K562 (cell line): ENCODE measurements around the gene TMEM38B. TPM values are rescaled to one million over a fixed set of nuclear protein-coding genes. Genes with fewer than 3 reads are reported as not detected.

Source experiments
- CBFA2T2 ChIP-seq: fragments of 450-650 bp; conservative IDR thresholded peaks from 2 replicates; pipeline ENCODE4 v1.6.1; 2017; ENCODE audit warnings: mild to moderate bottlenecking
- CHD1 ChIP-seq: fragments of 200-600 bp; sonication (generic); IDR thresholded peaks from one replicate; pipeline ENCODE4 v1.6.1; 2012; ENCODE audit warnings: mild to moderate bottlenecking, moderate library complexity, low read length, inconsistent platforms
- FOXK2 ChIP-seq, 2 experiments: fragments of 450-650 bp; IDR thresholded peaks in 1 of 2; conservative IDR thresholded peaks in 1 of 2; 2 replicates each; pipeline ENCODE4 v1.6.1; 2016; ENCODE audit warnings: low read depth in 2 of 2, mild to moderate bottlenecking in 1 of 2
- HNRNPK ChIP-seq: fragments of 200-400 bp; formaldehyde crosslinking; IDR thresholded peaks from one replicate; pipeline ENCODE4 v1.6.1; 2018; ENCODE audit warnings: mild to moderate bottlenecking, low read depth, low read length; ENCODE audit not compliant: poor library complexity, severe bottlenecking
- NR2F6 ChIP-seq: fragments of 450-650 bp; formaldehyde crosslinking; IDR thresholded peaks from 2 replicates; pipeline ENCODE4 v1.4.0; 2020; ENCODE audit warnings: mild to moderate bottlenecking
- PHF21A ChIP-seq: fragments of 450-650 bp; IDR thresholded peaks from 2 replicates; pipeline ENCODE4 v1.6.1; 2017; ENCODE audit warnings: low read depth, borderline replicate concordance
- TCF7 ChIP-seq: sonication (generic); IDR thresholded peaks from 2 replicates; pipeline ENCODE4 v1.6.1; 2016; ENCODE audit warnings: antibody characterized with exemption, borderline replicate concordance
- ZNF143 ChIP-seq: sonication (generic); formaldehyde crosslinking; IDR thresholded peaks from 2 replicates; pipeline ENCODE4 v1.9.0; 2022; ENCODE audit warnings: mild to moderate bottlenecking, missing genetic modification reagents
- ZNF75A ChIP-seq: fragments of 450-650 bp; formaldehyde crosslinking; IDR thresholded peaks from 2 replicates; pipeline ENCODE4 v1.4.0; 2020; ENCODE audit warnings: mild to moderate bottlenecking
- ZNF76 ChIP-seq: fragments of 250-450 bp; sonication (Bioruptor Pico); IDR thresholded peaks from 2 replicates; pipeline ENCODE4 v1.4.0; 2020; ENCODE audit warnings: mild to moderate bottlenecking, moderate library complexity, borderline replicate concordance
- ZNF77 ChIP-seq: fragments of 250-450 bp; sonication (Bioruptor Pico); IDR thresholded peaks from 2 replicates; pipeline ENCODE4 v1.5.0; 2020
- ZNF778 ChIP-seq: fragments of 450-650 bp; formaldehyde crosslinking; IDR thresholded peaks from 2 replicates; pipeline ENCODE4 v1.4.0; 2020; ENCODE audit warnings: mild to moderate bottlenecking, moderate library complexity
- polyA plus RNA-seq, 8 experiments: library from polyadenylated mRNA; depleted of rRNA in 4 of 8; stranded (reverse) in 5 of 8; unstranded in 3 of 8; fragments of >200 nt; fragmentation: Nextera tagmentation in 2 of 8; fragmentation: Illumina TruSeq in 1 of 8; extraction: Ambion mirVana in 2 of 8; extraction: Trizol in 1 of 8; gene quantifications; 2 replicates each; pipeline versions ENCODE4 v1.2.1 to v1.2.3, GENCODE V29; 2011 to 2014; ENCODE audit warnings: inconsistent platforms in 1 of 8, missing spikeins in 1 of 8
- total RNA-seq, 7 experiments: library from RNA; depleted of rRNA in 6 of 7; stranded (reverse); fragments of >200 nt in 6 of 7; fragmentation: Illumina TruSeq in 2 of 7; extraction: Trizol in 2 of 7; gene quantifications; 2 replicates each; pipeline versions ENCODE4 v1.2.1 to v1.2.3, GENCODE V29; 2011 to 2021; ENCODE audit warnings: low replicate concordance in 1 of 7
- TF ChIP-seq, protein P1 (sequence below): sonication (generic); formaldehyde crosslinking; IDR thresholded peaks from 2 replicates; pipeline ENCODE4 v1.8.0; 2023; ENCODE audit warnings: mild to moderate bottlenecking, missing genetic modification reagents
- TF ChIP-seq, protein P2 (sequence below): fragments of 450-650 bp; IDR thresholded peaks from 2 replicates; pipeline ENCODE4 v1.6.1; 2017; ENCODE audit warnings: antibody characterized with exemption, mild to moderate bottlenecking
- TF ChIP-seq, protein P3 (sequence below): fragments of 250-450 bp; sonication (Bioruptor Pico); IDR thresholded peaks from 2 replicates; pipeline ENCODE4 v1.8.0; 2022; ENCODE audit warnings: inconsistent platforms
- TF ChIP-seq, protein P4 (sequence below): fragments of 450-650 bp; formaldehyde crosslinking; conservative IDR thresholded peaks from 2 replicates; pipeline ENCODE4 v1.4.0; 2022; ENCODE audit warnings: mild to moderate bottlenecking, missing genetic modification characterization

TMEM38B gene
- total and polyA plus RNA-seq, 9 of the 15 experiments (the other 6 are each of a cell fraction or from before 2014, with no cell fraction given) = 26.0 to 57.5 (median 38.5) TPM

DNA sequence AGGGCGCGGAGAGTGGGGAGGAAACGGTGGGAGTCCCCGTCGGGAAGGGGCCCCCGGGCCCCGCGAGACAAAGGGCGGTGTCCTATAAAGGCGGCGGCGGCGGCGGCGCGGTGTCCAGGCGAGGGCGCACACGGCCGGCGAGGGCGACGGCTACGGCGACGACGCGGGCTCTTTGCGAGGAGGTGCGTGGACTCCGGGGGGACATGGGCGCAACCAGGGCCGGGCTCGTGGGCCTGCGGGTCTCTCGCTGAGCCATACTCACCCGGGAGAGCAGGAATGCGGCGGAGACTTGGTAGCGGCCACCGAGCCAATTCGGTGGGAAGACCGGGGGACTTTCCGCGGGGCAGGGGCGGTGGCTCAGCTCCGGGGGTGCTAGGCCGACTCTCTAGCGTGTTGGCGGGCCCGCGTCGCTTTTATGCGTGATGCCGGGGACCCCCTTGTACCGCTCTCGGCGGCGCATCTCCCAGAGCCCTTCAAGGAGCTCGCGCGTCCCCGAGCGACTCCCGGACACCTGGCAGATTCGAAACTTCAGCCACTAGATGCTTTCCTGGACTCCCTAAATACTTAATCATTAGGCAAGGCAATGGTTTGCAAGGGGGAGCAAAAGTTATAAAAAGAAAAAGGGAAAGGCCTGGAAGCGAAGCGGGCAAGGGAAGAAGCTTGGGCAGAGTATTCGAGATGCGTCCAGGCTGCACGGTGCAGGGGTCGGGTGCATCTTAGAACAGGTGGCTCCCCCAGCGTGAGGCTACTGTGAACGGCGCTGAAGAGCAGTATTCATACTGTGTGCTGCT lies 38.0 kb upstream of the TMEM38B start (continued):
- TF ChIP-seq NR2F6 (CRISPR knock-in tag) (no peak), ZNF143 (no peak), ZNF76 (no peak), CHD1 (peak; percentile 8), PHF21A (no peak), CBFA2T2 (no peak), ZNF778 (CRISPR knock-in tag) (no peak), ZNF75A (CRISPR knock-in tag) (no peak), TCF7 (no peak), FOXK2 (conservative IDR thresholded peaks at IDR 0.05 in 1 of 2, IDR thresholded peaks at IDR 0.05 in 1 of 2; ENCODE audit: low read depth in 2 of 2) (no peak), HNRNPK (no peak), ZNF77 (no peak)
- TF ChIP-seq, protein P1, sequence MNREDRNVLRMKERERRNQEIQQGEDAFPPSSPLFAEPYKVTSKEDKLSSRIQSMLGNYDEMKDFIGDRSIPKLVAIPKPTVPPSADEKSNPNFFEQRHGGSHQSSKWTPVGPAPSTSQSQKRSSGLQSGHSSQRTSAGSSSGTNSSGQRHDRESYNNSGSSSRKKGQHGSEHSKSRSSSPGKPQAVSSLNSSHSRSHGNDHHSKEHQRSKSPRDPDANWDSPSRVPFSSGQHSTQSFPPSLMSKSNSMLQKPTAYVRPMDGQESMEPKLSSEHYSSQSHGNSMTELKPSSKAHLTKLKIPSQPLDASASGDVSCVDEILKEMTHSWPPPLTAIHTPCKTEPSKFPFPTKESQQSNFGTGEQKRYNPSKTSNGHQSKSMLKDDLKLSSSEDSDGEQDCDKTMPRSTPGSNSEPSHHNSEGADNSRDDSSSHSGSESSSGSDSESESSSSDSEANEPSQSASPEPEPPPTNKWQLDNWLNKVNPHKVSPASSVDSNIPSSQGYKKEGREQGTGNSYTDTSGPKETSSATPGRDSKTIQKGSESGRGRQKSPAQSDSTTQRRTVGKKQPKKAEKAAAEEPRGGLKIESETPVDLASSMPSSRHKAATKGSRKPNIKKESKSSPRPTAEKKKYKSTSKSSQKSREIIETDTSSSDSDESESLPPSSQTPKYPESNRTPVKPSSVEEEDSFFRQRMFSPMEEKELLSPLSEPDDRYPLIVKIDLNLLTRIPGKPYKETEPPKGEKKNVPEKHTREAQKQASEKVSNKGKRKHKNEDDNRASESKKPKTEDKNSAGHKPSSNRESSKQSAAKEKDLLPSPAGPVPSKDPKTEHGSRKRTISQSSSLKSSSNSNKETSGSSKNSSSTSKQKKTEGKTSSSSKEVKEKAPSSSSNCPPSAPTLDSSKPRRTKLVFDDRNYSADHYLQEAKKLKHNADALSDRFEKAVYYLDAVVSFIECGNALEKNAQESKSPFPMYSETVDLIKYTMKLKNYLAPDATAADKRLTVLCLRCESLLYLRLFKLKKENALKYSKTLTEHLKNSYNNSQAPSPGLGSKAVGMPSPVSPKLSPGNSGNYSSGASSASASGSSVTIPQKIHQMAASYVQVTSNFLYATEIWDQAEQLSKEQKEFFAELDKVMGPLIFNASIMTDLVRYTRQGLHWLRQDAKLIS (CRISPR knock-in tag) = peak; percentile 69; the same call in 1 of the 2 replicates
- TF ChIP-seq, protein P2, sequence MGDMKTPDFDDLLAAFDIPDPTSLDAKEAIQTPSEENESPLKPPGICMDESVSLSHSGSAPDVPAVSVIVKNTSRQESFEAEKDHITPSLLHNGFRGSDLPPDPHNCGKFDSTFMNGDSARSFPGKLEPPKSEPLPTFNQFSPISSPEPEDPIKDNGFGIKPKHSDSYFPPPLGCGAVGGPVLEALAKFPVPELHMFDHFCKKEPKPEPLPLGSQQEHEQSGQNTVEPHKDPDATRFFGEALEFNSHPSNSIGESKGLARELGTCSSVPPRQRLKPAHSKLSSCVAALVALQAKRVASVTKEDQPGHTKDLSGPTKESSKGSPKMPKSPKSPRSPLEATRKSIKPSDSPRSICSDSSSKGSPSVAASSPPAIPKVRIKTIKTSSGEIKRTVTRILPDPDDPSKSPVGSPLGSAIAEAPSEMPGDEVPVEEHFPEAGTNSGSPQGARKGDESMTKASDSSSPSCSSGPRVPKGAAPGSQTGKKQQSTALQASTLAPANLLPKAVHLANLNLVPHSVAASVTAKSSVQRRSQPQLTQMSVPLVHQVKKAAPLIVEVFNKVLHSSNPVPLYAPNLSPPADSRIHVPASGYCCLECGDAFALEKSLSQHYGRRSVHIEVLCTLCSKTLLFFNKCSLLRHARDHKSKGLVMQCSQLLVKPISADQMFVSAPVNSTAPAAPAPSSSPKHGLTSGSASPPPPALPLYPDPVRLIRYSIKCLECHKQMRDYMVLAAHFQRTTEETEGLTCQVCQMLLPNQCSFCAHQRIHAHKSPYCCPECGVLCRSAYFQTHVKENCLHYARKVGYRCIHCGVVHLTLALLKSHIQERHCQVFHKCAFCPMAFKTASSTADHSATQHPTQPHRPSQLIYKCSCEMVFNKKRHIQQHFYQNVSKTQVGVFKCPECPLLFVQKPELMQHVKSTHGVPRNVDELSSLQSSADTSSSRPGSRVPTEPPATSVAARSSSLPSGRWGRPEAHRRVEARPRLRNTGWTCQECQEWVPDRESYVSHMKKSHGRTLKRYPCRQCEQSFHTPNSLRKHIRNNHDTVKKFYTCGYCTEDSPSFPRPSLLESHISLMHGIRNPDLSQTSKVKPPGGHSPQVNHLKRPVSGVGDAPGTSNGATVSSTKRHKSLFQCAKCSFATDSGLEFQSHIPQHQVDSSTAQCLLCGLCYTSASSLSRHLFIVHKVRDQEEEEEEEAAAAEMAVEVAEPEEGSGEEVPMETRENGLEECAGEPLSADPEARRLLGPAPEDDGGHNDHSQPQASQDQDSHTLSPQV = peak; percentile 82
- TF ChIP-seq, protein P3, sequence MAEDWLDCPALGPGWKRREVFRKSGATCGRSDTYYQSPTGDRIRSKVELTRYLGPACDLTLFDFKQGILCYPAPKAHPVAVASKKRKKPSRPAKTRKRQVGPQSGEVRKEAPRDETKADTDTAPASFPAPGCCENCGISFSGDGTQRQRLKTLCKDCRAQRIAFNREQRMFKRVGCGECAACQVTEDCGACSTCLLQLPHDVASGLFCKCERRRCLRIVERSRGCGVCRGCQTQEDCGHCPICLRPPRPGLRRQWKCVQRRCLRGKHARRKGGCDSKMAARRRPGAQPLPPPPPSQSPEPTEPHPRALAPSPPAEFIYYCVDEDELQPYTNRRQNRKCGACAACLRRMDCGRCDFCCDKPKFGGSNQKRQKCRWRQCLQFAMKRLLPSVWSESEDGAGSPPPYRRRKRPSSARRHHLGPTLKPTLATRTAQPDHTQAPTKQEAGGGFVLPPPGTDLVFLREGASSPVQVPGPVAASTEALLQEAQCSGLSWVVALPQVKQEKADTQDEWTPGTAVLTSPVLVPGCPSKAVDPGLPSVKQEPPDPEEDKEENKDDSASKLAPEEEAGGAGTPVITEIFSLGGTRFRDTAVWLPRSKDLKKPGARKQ (CRISPR knock-in tag) = no peak
- TF ChIP-seq, protein P4, sequence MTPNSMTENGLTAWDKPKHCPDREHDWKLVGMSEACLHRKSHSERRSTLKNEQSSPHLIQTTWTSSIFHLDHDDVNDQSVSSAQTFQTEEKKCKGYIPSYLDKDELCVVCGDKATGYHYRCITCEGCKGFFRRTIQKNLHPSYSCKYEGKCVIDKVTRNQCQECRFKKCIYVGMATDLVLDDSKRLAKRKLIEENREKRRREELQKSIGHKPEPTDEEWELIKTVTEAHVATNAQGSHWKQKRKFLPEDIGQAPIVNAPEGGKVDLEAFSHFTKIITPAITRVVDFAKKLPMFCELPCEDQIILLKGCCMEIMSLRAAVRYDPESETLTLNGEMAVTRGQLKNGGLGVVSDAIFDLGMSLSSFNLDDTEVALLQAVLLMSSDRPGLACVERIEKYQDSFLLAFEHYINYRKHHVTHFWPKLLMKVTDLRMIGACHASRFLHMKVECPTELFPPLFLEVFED (CRISPR knock-in tag) = no peak
